ENCODE measurements around the gene DCAF17.
"Not testable (repeated sequence)": the region's sequence is repeated elsewhere in the genome, so short reads cannot be mapped to it uniquely, and the experiment has no call there.

Gene DCAF17

DNA sequence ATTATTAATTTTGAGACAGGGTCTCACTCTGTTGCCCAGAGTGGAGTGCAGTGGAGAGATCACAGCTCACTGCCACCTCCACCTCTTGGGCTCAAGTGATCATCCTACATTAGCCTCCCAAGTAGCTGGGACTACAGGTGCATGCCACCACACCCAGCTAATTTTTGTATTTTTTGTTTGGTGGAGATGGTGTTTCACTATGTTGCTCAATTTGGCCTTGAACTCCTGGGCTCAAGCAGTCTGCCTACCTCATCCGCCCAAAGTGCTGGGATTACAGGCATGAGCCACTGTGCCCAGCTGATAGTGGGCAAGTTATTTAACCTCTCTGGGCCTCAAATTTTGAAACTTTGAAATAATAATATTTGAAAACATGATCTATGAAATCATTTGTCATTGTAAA is 26.5 kb downstream of the DCAF17 start:
- no peak for DNase-seq

DNA sequence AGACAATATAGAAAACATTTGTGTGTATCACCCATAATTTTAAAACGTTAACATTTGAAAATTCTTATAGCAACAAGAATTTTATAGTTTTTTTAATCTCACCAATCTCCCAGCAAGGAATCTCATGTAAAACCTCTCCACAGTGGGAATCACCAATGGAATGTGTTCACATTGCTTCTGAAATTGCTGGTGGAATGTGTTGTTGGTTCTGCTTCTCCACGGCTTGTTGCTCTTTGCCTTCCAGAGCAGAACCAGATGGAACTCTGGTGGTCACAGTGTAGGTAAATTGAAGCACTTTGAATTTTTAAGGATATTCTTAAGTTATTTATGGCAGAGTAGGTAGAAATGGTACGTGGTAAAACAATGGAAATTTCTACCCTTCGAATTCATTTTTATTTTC is 35.1 kb downstream of the DCAF17 start:
- DNase-seq: no peak

DNA sequence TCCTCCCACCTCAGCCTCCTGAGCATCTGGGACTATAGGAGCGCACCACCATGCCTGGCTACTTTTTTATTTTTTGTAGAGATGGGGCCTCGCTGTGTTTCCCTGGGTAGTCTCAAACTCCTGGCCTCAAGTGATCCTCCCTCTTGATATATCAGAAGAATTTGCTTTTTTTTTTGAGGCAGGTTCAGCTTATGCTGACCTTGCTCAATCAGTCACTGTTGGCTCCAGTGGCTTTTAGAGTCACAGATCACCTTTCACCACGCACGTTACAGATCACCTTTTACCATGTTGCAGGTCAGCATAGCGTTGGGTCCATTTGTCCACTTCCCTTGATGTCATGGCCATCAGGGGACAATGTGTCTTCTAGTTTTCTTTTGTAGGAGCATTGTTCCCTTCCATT is 36.1 kb downstream of the DCAF17 start:
- DNase-seq: no peak

DNA sequence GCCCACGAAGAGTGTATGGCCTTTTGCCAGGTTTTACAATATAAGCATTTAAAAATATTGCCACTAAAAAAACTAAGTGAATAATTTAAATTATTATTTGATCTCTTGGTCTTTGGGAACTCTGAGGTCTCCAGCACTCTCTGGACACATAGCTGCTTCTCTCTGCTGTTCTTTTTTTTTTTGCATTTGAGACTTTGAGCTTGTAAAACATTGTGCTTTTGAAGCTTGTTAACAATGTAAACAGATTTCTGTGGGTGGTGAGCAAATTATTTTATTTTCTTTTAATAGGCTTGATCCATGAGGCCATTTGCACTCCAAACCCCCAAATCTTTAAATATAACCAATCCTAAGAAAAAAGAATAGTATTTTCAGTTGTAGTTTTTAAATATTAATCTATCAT is 42.0 kb downstream of the DCAF17 start:
- no peak for DNase-seq

DNA sequence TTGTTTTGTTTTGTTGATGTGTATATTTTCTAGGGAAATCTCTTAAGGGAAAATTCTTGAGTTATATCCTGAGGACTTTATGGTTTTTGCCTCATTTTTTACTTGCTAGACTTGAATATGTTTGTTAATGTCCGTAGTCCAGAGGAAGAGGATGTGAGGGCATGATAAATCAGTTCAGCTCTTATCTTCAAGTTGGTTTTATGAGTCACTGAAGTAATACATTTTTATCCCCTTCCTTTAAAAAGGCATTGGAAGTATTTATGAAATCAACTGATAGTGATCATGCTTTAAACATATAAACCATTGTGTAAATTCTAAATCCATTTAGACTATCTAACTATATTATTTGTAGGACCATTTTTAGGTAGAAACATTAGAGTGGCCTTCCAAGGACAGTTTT is 44.3 kb downstream of the DCAF17 start:
- DNase-seq: no peak

DNA sequence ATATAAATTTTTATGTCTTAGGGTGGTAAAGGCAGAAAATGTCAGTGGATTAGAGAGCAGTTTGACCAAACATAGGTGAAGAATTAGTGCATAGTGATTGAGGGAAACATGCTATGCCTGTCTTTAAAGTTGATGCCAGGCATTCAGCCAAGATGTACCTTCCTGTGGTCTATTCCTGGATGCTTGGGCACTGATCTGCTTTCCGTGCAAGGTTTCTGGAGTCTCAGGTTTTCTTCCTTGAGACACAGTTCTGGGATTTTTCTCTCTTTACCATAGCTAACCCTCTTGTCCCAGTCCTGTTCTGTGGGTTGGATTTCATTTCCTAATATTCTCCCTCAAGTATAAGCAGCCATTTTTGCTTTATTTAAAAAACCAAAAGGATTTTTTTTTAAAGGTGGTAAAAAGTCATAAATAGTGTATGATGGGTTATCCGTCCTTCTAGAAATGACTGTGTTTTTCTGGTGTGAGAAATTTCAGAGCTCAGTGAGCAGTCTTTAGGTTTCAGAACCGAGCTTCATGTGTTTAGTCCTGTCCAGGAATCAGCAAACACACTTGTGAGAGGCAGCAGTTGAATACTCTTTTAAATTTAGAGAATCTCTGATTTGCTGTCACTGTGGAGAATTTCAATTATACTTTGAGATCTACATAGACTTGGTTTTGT is 45.3 kb downstream of the DCAF17 start:
- no peak for DNase-seq

DNA sequence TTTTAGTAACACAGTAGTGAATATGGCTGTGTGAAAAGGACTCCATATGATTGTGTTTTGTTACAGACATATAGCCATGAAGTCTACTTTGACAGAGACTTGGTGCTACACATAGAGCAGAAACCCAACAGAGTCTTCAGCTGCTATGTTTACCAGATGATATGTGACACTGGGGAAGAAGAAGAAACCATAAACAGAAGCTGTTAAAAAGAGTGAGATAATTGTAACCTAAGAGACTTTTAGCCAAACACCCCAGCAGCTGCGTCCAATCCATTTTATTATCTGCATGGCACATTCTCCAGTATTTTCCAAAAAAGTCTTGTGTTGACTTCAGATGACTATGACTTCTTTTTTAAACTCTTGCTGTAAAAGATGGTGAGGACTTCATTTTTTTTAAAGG is 46.9 kb downstream of the DCAF17 start:
- DNase-seq: no peak

DNA sequence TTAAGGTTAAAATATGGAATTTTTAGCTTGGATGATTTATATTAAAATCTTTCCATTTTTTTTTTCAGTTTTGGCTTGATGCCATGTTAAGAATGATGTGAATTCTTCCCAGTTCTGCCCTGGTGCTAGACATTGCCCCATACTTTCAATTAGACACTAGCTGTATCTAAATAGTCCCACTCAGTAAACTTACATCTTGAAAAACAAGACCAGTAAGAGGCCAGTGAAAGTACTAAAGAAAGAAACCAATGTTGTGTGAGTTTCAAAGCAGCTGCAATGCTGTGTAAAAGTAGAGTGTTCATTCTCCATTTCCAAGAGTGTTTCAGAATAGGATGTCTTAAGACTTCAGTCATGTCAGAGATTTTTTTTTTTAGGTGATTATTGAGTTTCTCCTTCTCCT is 48.3 kb downstream of the DCAF17 start:
- no peak for DNase-seq

DNA sequence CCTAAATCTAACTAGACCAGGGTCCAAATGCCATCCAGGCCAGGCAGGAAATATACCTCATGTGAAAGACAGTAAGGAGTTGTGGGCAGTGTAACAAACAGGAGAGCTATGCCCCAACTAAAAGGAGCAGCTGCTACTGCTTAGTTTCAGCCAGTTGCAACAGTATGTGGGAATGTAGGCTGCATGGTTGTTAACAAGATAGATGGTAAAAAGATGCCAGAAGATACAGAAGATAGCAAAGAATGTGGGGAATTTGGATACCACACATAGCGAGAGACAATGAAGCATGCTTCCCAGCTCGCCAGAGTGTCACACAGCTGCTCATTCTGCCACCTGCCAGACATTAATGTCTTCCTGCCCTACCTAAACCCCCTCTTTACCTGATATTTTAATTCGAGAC is 48.9 kb downstream of the DCAF17 start:
- DNase-seq: no peak

DNA sequence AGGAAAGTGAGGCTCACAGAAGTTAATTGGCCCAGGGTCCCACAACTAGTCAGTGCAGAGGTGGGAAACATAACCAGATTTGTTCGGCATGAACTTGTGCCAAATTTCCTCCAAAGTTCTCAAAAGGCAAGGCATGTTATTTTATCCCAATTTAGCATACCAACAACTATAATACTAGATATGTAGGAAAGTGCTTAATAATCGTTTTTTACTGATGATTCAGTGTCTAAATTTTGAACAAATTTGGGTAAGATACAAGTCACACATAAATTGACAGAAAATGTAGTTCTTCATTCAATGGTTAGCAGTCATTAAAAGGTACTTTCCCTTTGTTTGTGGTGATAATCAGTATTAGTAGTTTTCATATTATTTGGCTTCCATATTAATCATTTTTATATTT is 49.8 kb downstream of the DCAF17 start:
- DNase-seq: no peak

DNA sequence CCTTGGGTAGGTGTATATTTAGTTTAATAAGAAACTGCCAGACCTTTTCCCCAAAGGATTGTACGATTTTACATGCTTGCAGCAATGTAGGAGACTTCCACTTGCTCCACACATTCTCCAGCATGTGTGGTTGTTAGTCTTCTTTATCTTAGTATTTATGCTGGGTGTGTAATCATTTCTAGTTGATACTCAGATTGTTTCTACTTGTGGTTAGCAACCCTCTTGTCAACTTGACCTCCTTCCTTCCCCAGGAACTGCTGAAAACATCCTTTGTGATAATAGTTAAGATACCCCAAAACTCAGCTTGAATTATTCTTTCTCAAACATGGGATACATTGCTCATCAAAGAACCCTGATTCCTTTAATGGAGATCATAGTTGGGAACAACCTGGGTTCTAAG is 51.1 kb downstream of the DCAF17 start:
- no peak for DNase-seq

DNA sequence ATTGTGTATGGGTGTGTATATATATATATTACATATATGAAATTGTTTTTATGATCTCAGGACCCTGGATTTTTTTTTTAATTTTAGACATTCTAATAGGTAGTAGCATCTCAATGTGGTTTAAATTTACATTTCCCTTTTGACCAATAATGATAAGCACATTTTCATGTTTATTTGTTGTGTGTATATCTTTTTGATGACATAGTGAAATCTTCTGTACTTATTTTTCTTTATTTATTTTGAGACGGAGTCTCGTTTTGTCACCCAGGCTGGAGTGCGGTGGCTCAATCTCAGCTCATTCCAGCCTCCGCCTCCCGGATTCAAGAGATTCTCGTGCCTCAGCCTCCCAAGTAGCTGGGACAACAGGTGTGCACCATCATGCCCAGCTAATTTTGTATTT is 53.2 kb downstream of the DCAF17 start:
- no peak for DNase-seq

DNA sequence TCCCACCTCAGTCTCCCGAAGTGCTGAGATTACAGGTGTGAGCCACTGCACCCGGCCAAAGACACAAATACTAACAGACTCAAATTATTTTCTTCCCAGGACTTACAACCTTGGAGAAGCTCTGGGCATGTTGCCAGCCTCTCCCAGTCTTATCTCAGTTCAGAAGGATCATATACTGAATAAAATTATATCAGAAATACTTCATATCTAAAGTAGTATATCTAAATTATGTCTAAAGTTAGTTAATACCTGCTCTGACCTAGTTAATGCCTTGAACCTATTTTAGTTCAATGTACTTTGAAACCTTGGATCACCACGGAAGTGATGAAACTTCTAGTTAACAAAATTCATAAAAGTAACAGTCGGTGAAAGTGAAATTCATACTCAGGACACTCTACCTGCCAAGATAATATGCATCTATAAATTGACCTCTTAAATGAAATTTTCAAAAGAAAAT is 53.8 kb downstream of the DCAF17 start:
- no peak for DNase-seq

DNA sequence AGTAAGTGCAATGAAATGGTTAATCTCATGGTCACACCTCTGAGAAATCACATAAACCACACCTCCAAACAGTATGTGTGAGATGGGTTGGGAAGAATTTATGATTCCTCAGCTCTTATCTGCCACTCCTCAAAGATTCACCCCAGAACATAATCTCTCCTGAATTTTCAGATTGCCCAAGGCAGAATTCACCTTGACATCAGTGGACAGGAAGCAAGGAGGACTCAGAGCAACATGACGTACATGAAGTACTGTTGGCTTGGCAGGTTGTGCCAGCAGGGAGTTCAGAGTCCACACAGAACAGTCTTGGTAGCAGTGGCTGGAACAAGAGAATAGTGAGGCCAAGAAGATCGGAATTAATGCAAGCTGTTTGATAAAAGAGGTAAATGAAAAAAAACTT is 56.6 kb downstream of the DCAF17 start:
- DNase-seq: no peak

DNA sequence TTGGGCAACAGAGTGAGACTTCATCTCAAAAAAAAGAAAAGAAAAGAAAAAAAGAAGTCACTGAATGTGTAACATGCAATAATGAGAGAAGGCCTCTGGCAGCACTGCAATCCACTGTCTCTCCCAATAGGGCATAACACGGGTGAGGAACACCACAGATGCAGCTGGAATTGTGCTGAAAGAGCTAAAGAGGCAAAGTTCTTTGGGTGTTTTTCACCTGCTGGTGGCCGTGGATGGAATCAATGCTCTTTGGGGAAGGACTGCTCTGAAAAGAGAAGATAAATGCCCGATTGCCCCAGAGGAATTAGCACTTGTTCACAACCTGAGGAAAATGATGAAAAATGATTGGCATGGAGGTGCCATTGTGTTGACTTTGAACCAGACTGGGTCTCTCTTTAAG is 57.3 kb downstream of the DCAF17 start:
- DNase-seq: no peak

DNA sequence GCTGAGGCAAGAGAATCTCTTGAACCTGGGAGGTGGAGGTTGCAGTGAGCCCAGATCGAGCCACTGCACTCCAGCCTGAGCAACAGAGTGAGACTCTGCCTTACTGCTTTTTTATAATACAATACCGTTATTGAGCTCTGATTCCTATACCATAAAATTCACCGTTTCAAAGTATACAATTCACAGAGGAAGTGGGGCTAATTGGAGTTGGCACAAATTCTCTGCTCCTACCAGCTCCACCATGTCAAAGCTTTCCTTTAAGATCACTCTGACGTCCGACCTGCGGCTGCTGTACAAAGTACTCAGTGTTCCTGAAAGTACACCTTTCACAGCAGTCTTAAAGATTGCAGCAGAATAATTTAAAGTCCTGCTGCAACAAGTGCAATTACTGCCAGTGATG is 58.6 kb downstream of the DCAF17 start:
- no peak for DNase-seq

DNA sequence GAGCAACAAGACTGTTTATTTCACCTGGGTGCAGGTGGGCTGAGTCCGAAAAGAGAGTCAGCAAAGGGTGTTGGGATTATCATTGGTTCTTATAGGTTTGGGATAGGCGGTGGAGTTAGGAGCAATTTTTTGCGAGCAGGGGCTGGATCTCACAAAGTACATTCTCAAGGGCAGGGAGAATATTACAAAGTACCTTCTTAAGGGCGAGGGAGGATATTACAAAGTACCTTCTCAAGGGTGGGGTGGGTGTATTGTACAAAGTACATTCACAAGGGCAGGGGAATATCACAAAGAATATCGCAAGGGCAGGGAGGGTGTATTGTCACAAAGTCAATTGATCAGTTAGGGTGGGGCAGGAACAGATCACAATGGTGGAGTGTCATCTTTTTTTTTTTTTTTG is 63.6 kb downstream of the DCAF17 start:
- not testable (repeated sequence) for DNase-seq

DNA sequence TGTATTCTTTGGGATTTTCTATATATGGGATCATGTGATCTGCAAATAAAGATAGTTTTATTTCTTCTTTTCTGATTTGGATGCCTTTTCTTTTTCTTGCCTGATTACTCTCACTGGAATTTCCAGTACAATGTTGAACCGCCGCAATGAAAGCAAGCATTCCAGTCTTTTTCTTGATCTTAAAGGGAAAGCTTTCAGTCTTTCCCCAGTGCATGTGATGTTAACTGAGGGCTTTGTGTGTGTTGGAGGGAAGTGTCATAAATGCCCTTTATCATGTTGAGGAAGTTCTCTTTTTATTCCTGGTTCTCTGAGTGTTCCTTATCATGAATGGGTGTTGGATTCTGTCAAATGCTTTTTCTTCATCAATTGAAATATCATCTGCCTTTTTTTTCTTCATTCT is 71.3 kb downstream of the DCAF17 start:
- no peak for DNase-seq

DNA sequence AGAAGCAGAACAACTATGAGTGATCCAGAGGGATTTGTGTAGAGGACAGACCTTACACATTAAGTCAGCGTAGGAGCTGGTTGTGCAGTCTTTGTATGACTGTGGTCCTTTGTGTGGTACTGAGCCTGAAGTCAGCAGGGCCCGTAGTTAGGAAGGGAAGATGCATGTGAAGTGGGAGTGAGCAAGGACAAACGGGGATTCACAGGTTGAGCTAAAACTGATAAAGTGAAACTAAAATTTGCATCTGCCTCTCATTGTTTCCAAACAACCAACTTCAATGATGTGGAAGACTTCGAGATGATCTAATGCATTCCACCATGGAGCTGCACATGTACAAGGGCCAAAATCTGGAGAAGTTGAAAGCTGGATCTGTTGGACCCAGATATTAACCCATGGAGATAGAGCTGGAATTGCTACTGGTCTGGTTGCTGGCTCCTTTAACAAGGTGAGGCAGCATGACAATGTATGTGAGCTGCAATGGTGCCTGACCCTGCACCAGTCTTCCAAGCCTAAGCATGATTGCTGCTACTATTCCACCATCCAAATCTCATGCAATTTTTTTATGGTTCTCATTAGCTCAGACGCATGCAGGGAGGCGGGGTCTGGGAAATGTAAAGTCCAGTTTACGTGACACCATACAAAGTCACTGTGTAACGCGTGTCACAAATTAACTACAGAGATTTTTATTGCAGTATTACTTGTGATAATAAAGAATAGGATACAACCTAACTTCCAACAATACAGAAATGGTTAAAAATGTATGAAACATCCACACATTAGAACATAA is 76.1 kb downstream of the DCAF17 start:
- no peak for DNase-seq

DNA sequence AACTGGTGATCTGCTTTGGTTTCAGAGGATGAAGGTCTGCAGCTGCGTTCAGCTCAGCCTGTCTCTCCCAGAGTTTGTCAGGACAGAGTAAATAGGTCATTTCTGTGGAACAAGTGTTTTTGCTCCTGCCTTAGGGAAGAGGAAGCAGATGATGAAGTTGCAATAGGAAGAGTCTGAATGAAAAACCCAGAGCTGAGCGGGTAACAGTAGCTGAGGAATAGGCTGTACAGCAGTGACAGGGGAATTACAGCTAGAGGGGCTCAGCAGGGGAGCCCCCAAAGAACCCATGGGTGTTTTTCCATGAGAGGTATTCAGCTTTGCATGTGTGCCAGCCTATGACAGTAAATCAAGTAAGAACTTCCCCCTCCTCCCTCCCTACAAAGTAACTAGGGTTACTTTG is 78.0 kb downstream of the DCAF17 start:
- no peak for DNase-seq

DNA sequence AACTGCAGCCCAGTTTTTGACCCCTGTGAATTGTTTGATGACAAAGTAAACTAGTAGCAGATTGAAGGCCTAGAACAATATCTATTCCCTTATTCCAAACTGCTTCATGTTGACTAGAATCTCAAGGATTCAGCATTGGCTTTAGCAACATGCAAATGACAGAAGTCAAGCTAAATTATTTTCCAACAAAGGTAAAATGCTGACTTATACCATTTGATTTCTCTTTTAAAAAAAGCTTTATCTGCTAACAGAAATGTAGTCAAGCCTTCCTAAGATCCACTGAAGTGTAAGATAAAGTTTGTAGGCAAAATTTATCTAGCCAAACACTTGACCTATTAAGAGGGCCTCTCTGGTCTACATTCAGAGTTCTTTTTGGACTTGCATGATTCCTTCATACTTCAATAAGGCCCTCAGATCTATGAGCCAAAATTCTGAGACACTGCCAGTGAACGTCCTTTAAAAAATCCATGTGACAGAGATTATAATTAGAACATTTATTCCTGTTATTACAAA is 78.7 kb downstream of the DCAF17 start:
- DNase-seq: no peak

DNA sequence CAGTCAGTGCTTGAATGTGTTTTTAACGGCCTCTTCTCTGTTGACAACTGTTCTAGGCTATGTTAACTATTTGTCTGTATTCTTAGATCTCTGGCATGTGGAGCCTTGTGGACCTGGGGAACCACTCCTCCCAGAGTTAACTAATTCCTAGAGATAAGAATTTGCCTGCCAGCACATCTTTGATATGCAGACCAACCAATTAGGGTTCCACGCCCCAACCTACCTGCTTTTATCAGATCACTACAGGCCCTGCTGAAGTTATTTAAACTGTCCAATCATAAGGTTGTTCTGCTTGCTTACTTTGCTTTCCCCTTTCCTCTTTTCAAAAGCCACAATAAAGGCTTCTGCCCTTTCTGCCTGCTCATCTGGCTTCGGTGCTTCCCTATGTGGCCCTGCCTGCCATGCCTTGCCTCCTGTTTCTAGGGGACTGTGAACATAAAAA is 79.7 kb downstream of the DCAF17 start:
- DNase-seq: no peak

DNA sequence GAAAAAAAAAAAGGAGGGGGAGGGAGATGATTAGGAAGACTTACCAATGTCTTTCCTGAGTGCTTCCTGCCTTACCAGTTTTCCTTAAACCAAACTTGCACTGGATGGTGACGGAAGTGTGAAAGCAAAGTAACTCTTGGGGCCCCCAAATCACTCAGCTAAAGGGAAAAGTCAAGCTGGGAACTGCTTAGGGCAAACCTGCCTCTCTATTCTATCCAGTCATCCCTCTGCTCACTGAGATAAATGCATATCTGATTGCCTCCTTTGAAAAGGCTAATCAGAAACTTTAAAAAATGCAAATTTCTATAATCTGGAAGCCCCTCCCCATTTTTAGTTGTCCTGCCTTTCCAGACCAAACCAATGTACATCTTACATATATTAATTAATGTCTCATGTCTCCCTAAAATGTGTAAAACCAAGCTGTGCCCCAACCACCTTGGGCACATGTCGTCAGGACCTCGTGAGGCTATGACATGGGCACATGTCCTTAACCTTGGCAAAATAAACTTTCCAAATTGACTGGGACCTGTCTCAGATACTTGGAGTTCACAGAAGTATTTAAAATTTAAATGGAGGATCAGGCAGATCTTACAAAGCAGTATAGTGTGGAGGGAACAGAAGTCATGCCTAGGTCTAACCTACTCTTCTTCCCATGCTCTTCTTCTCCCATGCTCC is 81.0 kb downstream of the DCAF17 start:
- DNase-seq: no peak

All from activated CD4-positive, alpha-beta T cell treated with anti-CD3 and anti-CD28 coated beads for 4 hours (primary cell).